Brain microvascular endothelial cell (primary cell): Measurements from ENCODE around the gene CPTP.
A peak's percentile ranks its signal among the peaks of the same experiment; 100 is the strongest.

ENCODE experiments used
- DNase-seq: peaks from one replicate; pipeline ENCODE4 v3.0.0-alpha.2; 2020
- H3K27ac ChIP-seq: fragments of 250-450 bp; sonication (Bioruptor Pico); 2 replicates; pipeline ENCODE4 v1.5.1; 2020; ENCODE audit warnings: mild to moderate bottlenecking, moderate library complexity
- H3K27me3 ChIP-seq: fragments of 250-450 bp; sonication (Bioruptor Pico); replicated peaks from 2 replicates; pipeline ENCODE4 v1.5.1; 2020; ENCODE audit warnings: mild to moderate bottlenecking
- H3K36me3 ChIP-seq: fragments of 250-450 bp; sonication (Bioruptor Pico); replicated peaks from 2 replicates; pipeline ENCODE4 v1.5.1; 2020; ENCODE audit warnings: mild to moderate bottlenecking
- H3K4me3 ChIP-seq: 2 replicates; pipeline ENCODE4 v1.5.1; 2011; ENCODE audit warnings: low read depth, mild to moderate bottlenecking, control low read depth, low read length, moderate library complexity
- in situ Hi-C: cut with HindIII; loops from 2 replicates; pipeline ENCODE4 v1.10.0; 2017; ENCODE audit warnings: low sequenced_read_pairs, low pct_ligation_motif_present
- TF ChIP-seq, protein P1 (sequence below): IDR thresholded peaks from 2 replicates; pipeline ENCODE4 v1.5.1; 2011; ENCODE audit warnings: low read depth, mild to moderate bottlenecking, moderate library complexity, low read length, control low read depth, inconsistent platforms; ENCODE audit errors: missing control alignments

CPTP gene

DNA sequence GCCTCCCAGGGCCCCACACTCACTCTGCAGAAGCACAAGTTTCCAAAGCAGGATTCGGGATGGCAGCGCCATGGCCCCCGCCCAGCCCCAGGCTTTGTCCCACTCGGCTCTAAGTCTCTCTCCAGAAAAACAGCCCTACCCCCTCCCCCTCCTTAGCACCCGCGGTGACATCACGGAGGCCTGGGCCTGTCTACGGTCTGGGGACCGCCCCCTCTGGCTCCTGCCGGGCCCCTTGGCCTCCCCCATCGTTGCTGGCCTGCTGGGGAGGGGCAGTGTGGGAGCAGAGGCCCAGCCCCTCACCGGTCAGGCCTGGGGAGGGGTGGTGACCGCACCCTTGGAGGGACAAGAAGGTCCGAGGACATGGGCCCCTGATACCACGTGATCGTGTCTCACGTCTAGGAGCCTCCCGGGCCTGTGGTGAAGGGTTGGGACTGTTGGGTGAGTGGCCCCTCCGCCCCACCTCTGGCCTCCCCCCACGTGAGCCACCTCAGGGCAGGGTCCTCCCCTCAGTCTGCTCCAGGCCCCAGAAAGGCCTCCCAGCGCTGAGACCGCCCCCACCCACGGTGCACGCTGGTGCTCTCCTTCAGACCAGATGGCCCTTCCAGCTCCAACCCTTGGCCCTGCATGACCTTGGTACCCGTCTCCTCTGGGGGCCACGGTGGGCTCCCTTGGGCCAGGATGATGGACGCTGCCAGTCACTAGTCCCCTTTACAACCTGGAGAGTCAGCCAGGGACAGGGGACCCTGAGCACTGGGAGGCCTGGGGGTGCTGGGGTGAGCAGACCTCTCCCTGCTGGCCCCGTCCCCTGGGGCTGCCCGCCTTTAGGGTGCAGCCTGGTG, 34.0 kb downstream of the CPTP start, which contains the start of gene MXRA8:
MXRA8 (minus strand) TSS at position 123 of the 839 bp plus-strand sequence; CDS start at position 72, 51 bp downstream.
- DNase-seq, result peak; percentile 44

GRCh38 chr1:1359308-1359663, 34.7 kb downstream of the CPTP start:
- H3K27me3 ChIP-seq, result no peaks in the 10 kb centered on the region
- peak; percentile 52 for DNase-seq
- H3K4me3 ChIP-seq, result peak overlapping the region; percentile 72
- H3K36me3 ChIP-seq, result peaks cover 6% of the 10 kb centered on the region
- peak overlapping the region; percentile 37 for H3K27ac ChIP-seq
- in situ Hi-C loops, result no loop called here
- TF ChIP-seq, protein P1, sequence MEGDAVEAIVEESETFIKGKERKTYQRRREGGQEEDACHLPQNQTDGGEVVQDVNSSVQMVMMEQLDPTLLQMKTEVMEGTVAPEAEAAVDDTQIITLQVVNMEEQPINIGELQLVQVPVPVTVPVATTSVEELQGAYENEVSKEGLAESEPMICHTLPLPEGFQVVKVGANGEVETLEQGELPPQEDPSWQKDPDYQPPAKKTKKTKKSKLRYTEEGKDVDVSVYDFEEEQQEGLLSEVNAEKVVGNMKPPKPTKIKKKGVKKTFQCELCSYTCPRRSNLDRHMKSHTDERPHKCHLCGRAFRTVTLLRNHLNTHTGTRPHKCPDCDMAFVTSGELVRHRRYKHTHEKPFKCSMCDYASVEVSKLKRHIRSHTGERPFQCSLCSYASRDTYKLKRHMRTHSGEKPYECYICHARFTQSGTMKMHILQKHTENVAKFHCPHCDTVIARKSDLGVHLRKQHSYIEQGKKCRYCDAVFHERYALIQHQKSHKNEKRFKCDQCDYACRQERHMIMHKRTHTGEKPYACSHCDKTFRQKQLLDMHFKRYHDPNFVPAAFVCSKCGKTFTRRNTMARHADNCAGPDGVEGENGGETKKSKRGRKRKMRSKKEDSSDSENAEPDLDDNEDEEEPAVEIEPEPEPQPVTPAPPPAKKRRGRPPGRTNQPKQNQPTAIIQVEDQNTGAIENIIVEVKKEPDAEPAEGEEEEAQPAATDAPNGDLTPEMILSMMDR, result no peak

More for the DNA sequence above, 34.0 kb downstream of the CPTP start, which contains the start of gene MXRA8:
- Histone ChIP-seq H3K36me3 (peaks cover 8% of the 10 kb centered on the region), H3K4me3 (peak within 1 kb of the TSS; percentile 72), H3K27ac (peak within 1 kb of the TSS; percentile 37), H3K27me3 (no peaks in the 10 kb centered on the region)
- in situ Hi-C loops, result no loop called here
- TF ChIP-seq, protein P1, result no peak

DNA sequence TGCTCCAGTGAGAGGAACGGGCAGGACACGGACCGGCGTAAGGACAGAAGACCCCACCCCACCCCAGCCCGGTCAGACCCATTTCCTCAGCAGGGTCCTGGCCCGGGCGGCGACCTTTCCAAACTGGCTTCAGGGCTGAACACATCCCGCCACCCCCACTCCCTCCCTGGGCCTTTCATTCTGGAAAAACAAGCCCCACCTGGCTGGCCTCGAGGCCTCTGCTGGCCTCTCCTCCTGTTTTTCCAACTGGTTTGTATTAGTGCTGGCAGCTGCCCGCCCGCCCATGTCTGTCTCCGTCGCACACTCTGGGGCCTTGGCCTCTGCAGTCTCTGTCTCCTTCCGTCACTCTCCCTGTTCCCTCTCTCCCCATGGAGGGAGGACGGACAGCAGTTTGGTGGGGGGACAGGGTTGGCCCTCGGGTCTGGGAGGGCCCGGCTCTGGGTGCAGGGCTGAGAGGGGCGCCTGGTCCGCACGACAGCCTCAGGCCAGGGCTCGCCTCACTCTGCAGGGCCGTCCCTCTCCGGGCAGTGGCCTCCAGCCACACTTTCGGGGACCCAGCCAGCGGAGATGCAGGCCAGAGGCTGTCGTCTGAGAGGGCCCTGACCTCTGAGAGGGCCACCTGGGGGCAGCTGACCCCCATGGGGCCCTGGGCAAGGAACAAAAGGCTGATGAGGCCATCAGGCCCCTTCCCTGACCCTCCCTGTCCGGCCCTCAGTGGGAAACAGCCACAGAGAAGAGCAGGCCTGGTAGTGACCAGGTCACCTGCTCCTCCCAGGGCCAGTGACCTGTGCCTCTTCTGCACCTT, 35.3 kb downstream of the CPTP start:
- Histone ChIP-seq H3K4me3 (peak overlapping the region; percentile 15), H3K27ac (peak overlapping the region; percentile 37), H3K27me3 (no peaks in the 10 kb centered on the region), H3K36me3 (peaks cover under 1% of the 10 kb centered on the region)
- TF ChIP-seq, protein P1, result no peak
- in situ Hi-C loops, result no loop called here
- DNase-seq, result no peak

GRCh38 chr1:1360506-1361169, 36.0 kb downstream of the CPTP start:
- Histone ChIP-seq H3K27ac (no peak overlapping the region), H3K36me3 (no peaks in the 10 kb centered on the region), H3K4me3 (no peak overlapping the region), H3K27me3 (no peaks in the 10 kb centered on the region)
- DNase-seq, result peak; percentile 92
- in situ Hi-C loops, result no loop called here
- TF ChIP-seq, protein P1, result no peak

- in situ Hi-C loops, result no loop called here
- no peaks in the 10 kb centered on the region for H3K36me3 ChIP-seq
- H3K27me3 ChIP-seq, result no peaks in the 10 kb centered on the region
- H3K4me3 ChIP-seq, result no peak overlapping the region
- peak overlapping the region; percentile 17 for H3K27ac ChIP-seq
- TF ChIP-seq, protein P1, result no peak
- no peak for DNase-seq
These were observed 36.8 kb downstream of the CPTP start for GRCh38 chr1:1361233-1361981.
